Measurements from ENCODE around the gene SEC14L3. TPM values are rescaled to one million over a fixed set of nuclear protein-coding genes. Genes with fewer than 3 reads are reported as not detected.

The SEC14L3 gene
- total RNA-seq, 4 donors from 2014 or later = not detected

- intact Hi-C loops (cut with DNase I; ENCODE audit: low total_unique reads) = no loop called here
- Histone ChIP-seq H3K36me3 (no peaks in the 10 kb centered on the region), H3K27me3 (peaks cover 47% of the 10 kb centered on the region), H3K27ac (no peak overlapping the region), H3K4me1 (peaks cover 0 to 6% (median 5%) of the 10 kb centered on the region in 4 donors), H3K4me3 (no peak overlapping the region), H3K9me3 (no peaks in the 10 kb centered on the region)
- in situ Hi-C loops (cut with MboI; ENCODE audit: low pct_ligation_motif_present in 1 of 4, low pct_unique_long_range_greater_than_20kb in 1 of 4, low sequenced_read_pairs in 3 of 4) = no loop called here
- TF ChIP-seq POLR2A (IDR thresholded peaks at IDR 0.05) = no peak
- TF ChIP-seq POLR2AphosphoS5 (IDR thresholded peaks at IDR 0.05) = no peak
- TF ChIP-seq EP300 (IDR thresholded peaks at IDR 0.05; ENCODE audit: low read depth) = no peak
- TF ChIP-seq CTCF (IDR thresholded peaks at IDR 0.05) = no peak
- no peak for DNase-seq
- 87 to 94% methylated on average over 5 to 6 of the region's 6 CpGs for WGBS, 2 donors (ENCODE audit: low coverage in 1 of 2)
Observed at GRCh38 chr22:30500628-30501027, 28.8 kb upstream of the SEC14L3 start.

GRCh38 chr22:30497466-30498150, 25.8 kb upstream of the SEC14L3 start:
- no peak overlapping the region for H3K27ac ChIP-seq
- no peak for DNase-seq
- in situ Hi-C loops (cut with MboI; ENCODE audit: low pct_ligation_motif_present in 1 of 4, low pct_unique_long_range_greater_than_20kb in 1 of 4, low sequenced_read_pairs in 3 of 4) = loop anchor here in 2 of 4 donors (25.0 kb wide), 2 partner anchors 110 to 385 kb away; partner anchors contain the start of genes RNF215 (in 1 of the 2) and SEC14L2 (in 1 of the 2)
- no peak overlapping the region for H3K4me3 ChIP-seq
- no peaks in the 10 kb centered on the region for H3K4me1 ChIP-seq
- intact Hi-C loops (cut with DNase I; ENCODE audit: low total_unique reads) = no loop called here
- no peaks in the 10 kb centered on the region for H3K36me3 ChIP-seq
- no peak for TF ChIP-seq POLR2A (IDR thresholded peaks at IDR 0.05)
- TF ChIP-seq EP300 (IDR thresholded peaks at IDR 0.05; ENCODE audit: low read depth) = no peak
- TF ChIP-seq CTCF (IDR thresholded peaks at IDR 0.05) = no peak
- TF ChIP-seq POLR2AphosphoS5 (IDR thresholded peaks at IDR 0.05) = no peak
- H3K9me3 ChIP-seq = no peaks in the 10 kb centered on the region
- H3K27me3 ChIP-seq = peaks cover 19% of the 10 kb centered on the region
- 63 to 77% methylated on average over 6 to 7 of the region's 7 CpGs for WGBS, 2 donors (ENCODE audit: low coverage in 1 of 2)

GRCh38 chr22:30495041-30495784, 23.4 kb upstream of the SEC14L3 start:
- Histone ChIP-seq H3K4me3 (no peak overlapping the region), H3K9me3 (no peaks in the 10 kb centered on the region), H3K27me3 (peaks cover 3% of the 10 kb centered on the region), H3K4me1 (no peaks in the 10 kb centered on the region), H3K27ac (no peak overlapping the region), H3K36me3 (no peaks in the 10 kb centered on the region)
- no peak for DNase-seq
- intact Hi-C loops (cut with DNase I; ENCODE audit: low total_unique reads) = no loop called here
- WGBS, 2 donors (ENCODE audit: low coverage in 1 of 2) = 55 to 84% methylated on average over 4 to 14 of the region's 14 CpGs
- TF ChIP-seq POLR2A (IDR thresholded peaks at IDR 0.05) (no peak), EP300 (IDR thresholded peaks at IDR 0.05; ENCODE audit: low read depth) (no peak), CTCF (IDR thresholded peaks at IDR 0.05) (no peak), POLR2AphosphoS5 (IDR thresholded peaks at IDR 0.05) (no peak)
- in situ Hi-C loops (cut with MboI; ENCODE audit: low pct_ligation_motif_present in 1 of 4, low pct_unique_long_range_greater_than_20kb in 1 of 4, low sequenced_read_pairs in 3 of 4) = loop anchor here in 2 of 4 donors (25.0 kb wide), 2 partner anchors 108 to 383 kb away; partner anchors contain the start of genes RNF215 (in 1 of the 2) and SEC14L2 (in 1 of the 2)

DNA sequence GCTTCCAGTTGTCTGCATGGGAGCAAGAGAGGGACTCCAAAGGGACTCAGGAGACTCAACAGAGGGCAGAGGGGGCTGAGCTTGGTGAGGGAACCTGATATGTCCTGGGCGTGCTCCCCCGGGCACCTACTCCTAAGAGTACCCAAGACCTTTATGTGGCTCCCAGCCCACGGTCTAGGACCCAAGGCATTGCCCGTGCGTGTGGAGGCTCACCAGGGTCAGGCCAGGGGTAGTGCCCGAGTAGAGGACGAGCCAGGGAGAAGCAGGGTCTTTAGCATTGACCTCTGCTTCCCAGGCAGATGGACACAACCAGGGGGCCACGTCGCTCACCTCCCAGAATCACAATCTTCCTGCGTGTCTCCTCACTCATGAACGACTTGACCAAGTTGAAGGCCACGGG, 20.3 kb upstream of the SEC14L3 start:
- Histone ChIP-seq H3K4me1 (no peaks in the 10 kb centered on the region), H3K4me3 (no peak overlapping the region), H3K36me3 (no peaks in the 10 kb centered on the region), H3K27ac (no peak overlapping the region), H3K9me3 (no peaks in the 10 kb centered on the region), H3K27me3 (no peaks in the 10 kb centered on the region)
- 87 to 100% methylated on average over 2 to 12 of the region's 12 CpGs for WGBS, 2 donors (ENCODE audit: low coverage in 1 of 2)
- no peak for TF ChIP-seq POLR2A (IDR thresholded peaks at IDR 0.05)
- no peak for TF ChIP-seq EP300 (IDR thresholded peaks at IDR 0.05; ENCODE audit: low read depth)
- no peak for TF ChIP-seq POLR2AphosphoS5 (IDR thresholded peaks at IDR 0.05)
- TF ChIP-seq CTCF (IDR thresholded peaks at IDR 0.05) = no peak
- DNase-seq = no peak
- in situ Hi-C loops (cut with MboI; ENCODE audit: low pct_ligation_motif_present in 1 of 4, low pct_unique_long_range_greater_than_20kb in 1 of 4, low sequenced_read_pairs in 3 of 4) = loop anchor here in 2 of 4 donors (25.0 kb wide), 2 partner anchors 105 to 380 kb away; partner anchors contain the start of genes RNF215 (in 1 of the 2) and SEC14L2 (in 1 of the 2)
- intact Hi-C loops (cut with DNase I; ENCODE audit: low total_unique reads) = no loop called here
